ENCODE measurements around the gene EXT2.

- TF ChIP-seq CTCF (IDR thresholded peaks at IDR 0.05; ENCODE audit: low read depth, low read length): no peak
- TF ChIP-seq EZH2phosphoT487 (IDR thresholded peaks at IDR 0.05; ENCODE audit: low read depth): no peak
Observed at GRCh38 chr11:44244639-44245310, 149.3 kb downstream of the EXT2 start.

Measured in OCI-LY3 (cell line).